GM19023 (cell line): ENCODE data around the gene RIMBP2.

Experiments
- ATAC-seq: cut with Tn5 transposase; IDR thresholded peaks from one replicate; pipeline ENCODE4 v1.9.1; 2021; ENCODE audit warnings: mild to moderate bottlenecking, moderate library complexity; ENCODE audit not compliant: unreplicated experiment

The RIMBP2 gene

GRCh38 chr12:130555221-130555620 lies 160.9 kb downstream of the RIMBP2 start:
- ATAC-seq = no peak

DNA sequence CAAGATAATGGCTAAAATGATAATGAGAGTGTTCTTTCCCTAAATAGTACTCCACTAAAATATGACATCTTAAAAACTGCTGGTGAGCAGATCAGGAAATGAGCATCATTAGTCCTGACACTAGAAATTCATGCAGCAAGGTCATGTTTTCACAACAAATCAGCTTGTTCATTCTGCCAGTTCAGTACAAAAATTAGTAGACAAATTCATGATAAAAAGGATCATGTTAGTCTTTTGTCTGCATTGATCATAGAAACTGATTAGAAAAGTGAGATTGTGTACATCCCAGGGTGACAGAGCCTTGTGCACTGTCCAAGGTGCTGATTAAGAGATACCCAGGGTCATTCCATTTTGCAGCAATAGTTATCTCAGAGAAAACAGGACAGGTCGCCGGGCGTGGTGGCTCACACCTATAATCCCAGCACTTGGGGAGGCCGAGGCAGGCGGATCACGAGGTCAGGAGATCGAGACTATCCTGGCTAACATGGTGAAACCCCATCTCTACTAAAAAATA lies 163.6 kb downstream of the RIMBP2 start:
- no peak for ATAC-seq

- no peak for ATAC-seq
Observed at GRCh38 chr12:130549361-130549760, 166.7 kb downstream of the RIMBP2 start.

DNA sequence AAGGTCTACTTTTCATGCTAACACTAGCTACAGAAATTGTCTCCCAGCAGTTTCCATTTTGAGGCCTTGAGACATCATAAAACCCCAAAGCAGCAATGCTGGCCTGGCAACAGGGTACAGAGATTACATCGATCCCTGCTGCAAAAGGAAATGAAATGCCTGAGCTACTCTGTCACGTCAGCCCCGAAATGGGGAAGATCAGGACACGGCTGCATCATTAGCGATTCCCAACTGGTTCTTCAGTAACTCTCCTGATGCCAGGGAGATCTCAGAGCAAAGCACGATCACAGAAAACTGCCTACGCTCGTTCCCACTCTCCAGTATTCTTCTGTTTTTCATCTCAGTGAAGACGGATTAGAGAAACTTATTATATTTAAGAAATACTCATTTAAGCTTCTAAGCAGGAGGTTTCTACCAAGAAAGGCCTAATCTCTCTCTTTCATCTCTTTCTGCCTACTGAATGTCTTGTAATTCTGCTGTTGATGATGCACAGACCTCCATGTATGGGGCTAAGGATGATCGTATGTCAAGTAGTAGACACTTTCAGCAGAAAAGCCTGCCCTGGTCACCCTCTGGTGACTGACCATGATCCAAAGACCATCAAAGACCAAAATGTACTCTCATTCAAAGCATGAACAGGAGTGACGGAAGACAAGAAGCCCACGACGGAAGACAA lies 168.5 kb downstream of the RIMBP2 start:
- ATAC-seq = no peak

- ATAC-seq = no peak
Observed at GRCh38 chr12:130546494-130546893, 169.6 kb downstream of the RIMBP2 start.

DNA sequence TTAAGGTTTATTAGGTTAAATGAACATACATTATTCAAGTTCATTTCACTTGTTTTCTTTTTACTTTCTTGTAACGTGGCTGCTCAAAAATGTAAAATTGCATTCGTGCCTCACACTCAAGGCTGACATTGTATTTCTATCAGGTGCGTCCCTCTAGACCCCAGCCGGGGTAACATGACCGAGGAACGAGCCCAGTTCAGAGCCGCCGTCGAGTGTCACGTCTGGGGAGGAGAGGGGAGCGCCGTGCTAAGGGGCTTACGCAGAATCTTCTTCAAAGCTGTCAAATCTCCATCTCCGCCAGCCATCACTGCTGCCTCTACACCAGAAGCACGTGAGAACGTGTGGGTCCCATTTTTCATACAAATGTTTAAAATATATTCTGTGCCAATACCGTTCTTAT lies 170.6 kb downstream of the RIMBP2 start:
- no peak for ATAC-seq

GRCh38 chr12:130540376-130540775 lies 175.7 kb downstream of the RIMBP2 start:
- ATAC-seq = no peak

DNA sequence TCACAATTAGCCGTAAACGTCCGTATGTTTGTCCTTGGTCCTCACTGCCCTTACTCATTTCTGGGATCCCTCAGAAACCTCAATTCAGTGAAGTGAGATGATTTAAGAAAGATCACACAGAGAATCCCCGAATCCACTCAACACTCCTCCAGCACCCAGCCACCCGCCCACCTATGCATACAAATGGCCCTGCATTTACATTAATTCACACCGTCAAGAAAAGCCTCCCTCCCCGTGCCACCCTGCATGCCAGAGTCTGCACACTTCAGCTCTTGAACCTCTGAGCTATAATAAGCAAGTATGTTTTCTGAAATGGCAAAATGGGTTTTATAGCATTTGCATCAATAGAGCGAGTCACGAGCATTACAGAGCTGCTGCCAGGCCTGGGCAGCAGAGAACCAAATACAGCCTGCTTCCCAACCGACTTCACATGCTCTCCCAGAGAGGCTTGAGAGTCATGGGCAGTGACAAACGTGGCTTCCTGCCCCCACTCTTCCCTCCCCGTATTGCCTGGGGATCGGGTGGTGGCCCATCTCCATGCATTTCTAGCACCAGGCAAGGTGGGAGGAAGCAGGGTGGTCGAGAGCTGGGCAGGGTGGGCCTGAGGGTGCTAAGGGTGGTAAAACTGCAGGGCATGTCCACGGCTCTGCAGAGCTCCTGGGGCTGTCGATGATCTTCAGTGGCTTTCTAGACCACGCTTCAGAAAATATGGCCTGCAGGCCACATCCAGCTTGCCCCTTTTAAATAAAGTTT lies 177.6 kb downstream of the RIMBP2 start:
- no peak for ATAC-seq

- ATAC-seq = no peak
Observed at GRCh38 chr12:130537655-130538054, 178.4 kb downstream of the RIMBP2 start.

DNA sequence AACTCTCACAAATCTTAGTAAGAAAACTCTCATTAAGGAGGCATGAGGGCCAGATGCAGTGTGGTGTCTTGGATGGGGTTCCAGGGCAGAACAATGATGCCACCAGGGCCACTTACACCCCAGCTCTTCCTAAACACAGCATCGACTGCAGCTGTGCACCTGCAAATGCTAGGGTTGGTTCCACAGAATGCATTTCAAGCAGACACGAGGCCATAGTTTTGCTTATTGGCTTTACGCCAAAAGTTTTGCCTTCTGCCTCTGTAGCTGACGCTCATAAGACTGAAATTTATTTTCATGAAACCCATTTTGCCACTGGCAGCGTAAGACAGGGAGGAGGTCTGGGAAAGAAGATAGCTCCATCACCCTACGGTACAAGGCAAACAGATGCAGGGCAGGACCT lies 179.0 kb downstream of the RIMBP2 start:
- ATAC-seq = no peak

GRCh38 chr12:130530429-130530828 lies 185.7 kb downstream of the RIMBP2 start:
- ATAC-seq = no peak

GRCh38 chr12:130529781-130530180 lies 186.3 kb downstream of the RIMBP2 start:
- no peak for ATAC-seq

GRCh38 chr12:130527239-130527638 lies 188.9 kb downstream of the RIMBP2 start:
- ATAC-seq = no peak

DNA sequence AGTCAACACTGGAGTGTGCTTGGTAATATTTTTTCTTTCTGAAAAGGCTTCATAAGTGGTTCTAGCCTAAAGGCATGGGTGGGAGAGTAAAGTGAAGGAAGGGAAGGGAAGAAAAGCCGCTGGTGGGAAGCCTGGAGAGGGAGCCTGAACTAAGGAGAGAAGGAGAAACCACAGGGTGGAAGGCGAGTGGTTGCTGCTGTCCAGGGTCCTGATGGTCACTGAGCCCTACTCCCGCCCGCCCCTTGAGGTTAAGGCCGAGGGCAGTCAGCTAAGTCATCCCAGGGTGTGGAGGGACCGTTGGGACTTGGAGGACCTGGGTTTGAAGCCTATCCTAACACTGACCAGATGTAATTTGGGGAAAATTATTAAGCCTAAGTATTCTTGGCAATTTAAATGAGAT lies 189.3 kb downstream of the RIMBP2 start:
- no peak for ATAC-seq

- no peak for ATAC-seq
Observed at GRCh38 chr12:130525384-130526172, 190.5 kb downstream of the RIMBP2 start.

GRCh38 chr12:130524759-130525158 lies 191.3 kb downstream of the RIMBP2 start:
- ATAC-seq = no peak

- ATAC-seq = no peak
Observed at GRCh38 chr12:130523863-130524614, 192.1 kb downstream of the RIMBP2 start.

- no peak for ATAC-seq
Observed at GRCh38 chr12:130523208-130523607, 192.9 kb downstream of the RIMBP2 start.

DNA sequence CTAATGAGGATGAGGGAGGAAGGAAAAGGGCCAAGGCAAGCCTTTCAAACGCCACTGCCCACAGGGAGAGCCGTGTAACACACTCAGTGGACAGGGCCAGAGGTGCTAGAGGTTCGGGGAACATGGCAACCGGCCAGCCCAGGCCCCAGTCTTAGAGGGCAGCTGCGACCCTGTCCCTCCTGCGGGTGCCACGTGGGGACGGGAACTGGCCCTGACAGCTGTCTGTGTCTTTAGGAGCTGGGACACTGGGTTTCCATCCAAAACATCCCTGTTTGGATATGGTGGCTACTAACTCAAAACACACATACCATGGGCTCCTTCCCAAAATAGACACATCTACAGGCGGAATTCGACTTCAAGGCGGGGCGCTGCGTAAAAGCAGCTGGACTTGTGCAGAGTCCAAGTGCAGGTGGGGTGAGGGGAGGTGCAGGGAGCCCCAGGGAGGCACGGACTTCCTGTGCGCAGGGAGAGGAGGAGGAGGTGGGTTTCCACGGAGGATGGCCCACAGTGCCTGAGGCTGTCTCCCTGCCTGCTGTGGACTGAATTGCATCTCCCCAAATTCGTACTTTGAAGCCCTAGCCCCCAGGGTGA lies 193.8 kb downstream of the RIMBP2 start:
- ATAC-seq = no peak

GRCh38 chr12:130521375-130522124 lies 194.5 kb downstream of the RIMBP2 start:
- ATAC-seq = no peak
